HepG2 (cell line): ENCODE data around the gene SLC9A8. TPM values are rescaled to one million over a fixed set of nuclear protein-coding genes. Genes with fewer than 3 reads are reported as not detected.
A peak's percentile ranks its signal among the peaks of the same experiment; 100 is the strongest.

Source experiments
- BCL6 ChIP-seq: IDR thresholded peaks from 2 replicates; pipeline ENCODE4 v1.6.1; 2016; ENCODE audit warnings: missing genetic modification reagents, missing compliant biosample characterization
- ELF3 ChIP-seq: IDR thresholded peaks from 2 replicates; pipeline ENCODE4 v1.6.1; 2016; ENCODE audit warnings: missing genetic modification reagents, missing compliant biosample characterization
- HMG20A ChIP-seq: IDR thresholded peaks from 2 replicates; pipeline ENCODE4 v1.6.1; 2016; ENCODE audit warnings: borderline replicate concordance
- MAZ ChIP-seq, 2 experiments: sonication (generic) in 1 of 2; formaldehyde crosslinking in 1 of 2; IDR thresholded peaks; 2 replicates each; pipeline versions ENCODE4 v1.5.0 to v1.6.1; 2012 to 2020; ENCODE audit warnings: low read depth in 2 of 2, mild to moderate bottlenecking in 2 of 2, borderline replicate concordance in 1 of 2, improper control_type of control experiment in 1 of 2, low read length in 1 of 2, missing genetic modification reagents in 1 of 2, moderate library complexity in 1 of 2
- MTF1 ChIP-seq: sonication (generic); formaldehyde crosslinking; IDR thresholded peaks from 2 replicates; pipeline ENCODE4 v1.5.0; 2020; ENCODE audit warnings: missing genetic modification reagents
- NR2F2 ChIP-seq: IDR thresholded peaks from 2 replicates; pipeline ENCODE4 v1.6.1; 2012; ENCODE audit warnings: low read depth, inconsistent platforms, borderline replicate concordance
- PHF8 ChIP-seq: sonication (generic); formaldehyde crosslinking; IDR thresholded peaks from 2 replicates; pipeline ENCODE4 v1.5.0; 2020; ENCODE audit warnings: missing genetic modification reagents
- PLRG1 ChIP-seq: fragments of 450-650 bp; conservative IDR thresholded peaks from 2 replicates; pipeline ENCODE4 v1.6.1; 2016
- RAD21 ChIP-seq: fragments of 450-650 bp; formaldehyde crosslinking; IDR thresholded peaks from 2 replicates; pipeline ENCODE4 v1.5.0; 2020; ENCODE audit warnings: mild to moderate bottlenecking
- SNRNP70 ChIP-seq: fragments of 200-400 bp; formaldehyde crosslinking; IDR thresholded peaks from 2 replicates; pipeline ENCODE4 v1.6.1; 2017; ENCODE audit warnings: mild to moderate bottlenecking, low read depth, low read length, moderate library complexity
- SRSF9 ChIP-seq: fragments of 200-400 bp; formaldehyde crosslinking; IDR thresholded peaks from 2 replicates; pipeline ENCODE4 v1.6.1; 2018; ENCODE audit warnings: borderline replicate concordance, mild to moderate bottlenecking, low read depth, low read length; ENCODE audit not compliant: insufficient read depth, poor library complexity, severe bottlenecking
- TARDBP ChIP-seq: sonication (generic); formaldehyde crosslinking; IDR thresholded peaks from 2 replicates; pipeline ENCODE4 v1.8.0; 2022; ENCODE audit warnings: mild to moderate bottlenecking, missing genetic modification reagents
- ZFAT ChIP-seq: sonication (generic); formaldehyde crosslinking; conservative IDR thresholded peaks from 2 replicates; pipeline ENCODE4 v1.8.1; 2023; ENCODE audit warnings: missing genetic modification reagents, inconsistent platforms
- ZNF230 ChIP-seq: sonication (generic); formaldehyde crosslinking; IDR thresholded peaks from 2 replicates; pipeline ENCODE4 v1.4.0; 2020; ENCODE audit warnings: mild to moderate bottlenecking, missing genetic modification reagents
- ZNF234 ChIP-seq: sonication (generic); formaldehyde crosslinking; conservative IDR thresholded peaks from 2 replicates; pipeline ENCODE4 v1.5.1; 2020; ENCODE audit warnings: mild to moderate bottlenecking, missing genetic modification reagents
- ZNF256 ChIP-seq: sonication (generic); formaldehyde crosslinking; conservative IDR thresholded peaks from 2 replicates; pipeline ENCODE4 v1.4.0; 2020; ENCODE audit warnings: missing genetic modification reagents
- ZNF331 ChIP-seq: sonication (generic); formaldehyde crosslinking; IDR thresholded peaks from 2 replicates; pipeline ENCODE4 v1.4.0; 2020; ENCODE audit warnings: missing genetic modification reagents
- ZNF337 ChIP-seq: sonication (generic); formaldehyde crosslinking; IDR thresholded peaks from 2 replicates; pipeline ENCODE4 v1.5.1; 2020; ENCODE audit warnings: missing genetic modification reagents, low read depth, mild to moderate bottlenecking, borderline replicate concordance
- ZNF33A ChIP-seq: sonication (generic); formaldehyde crosslinking; IDR thresholded peaks from 2 replicates; pipeline ENCODE4 v1.5.1; 2020; ENCODE audit warnings: missing genetic modification reagents, mild to moderate bottlenecking, moderate library complexity, borderline replicate concordance
- ZNF34 ChIP-seq: sonication (generic); formaldehyde crosslinking; IDR thresholded peaks from 2 replicates; pipeline ENCODE4 v1.4.0; 2020; ENCODE audit warnings: mild to moderate bottlenecking, missing genetic modification reagents, borderline replicate concordance
- ZNF577 ChIP-seq: sonication (generic); formaldehyde crosslinking; IDR thresholded peaks from 2 replicates; pipeline ENCODE4 v1.4.0; 2020; ENCODE audit warnings: mild to moderate bottlenecking, low read depth, missing genetic modification reagents, borderline replicate concordance
- ZNF629 ChIP-seq: sonication (generic); formaldehyde crosslinking; conservative IDR thresholded peaks from 2 replicates; pipeline ENCODE4 v1.5.0; 2020; ENCODE audit warnings: missing genetic modification reagents
- ZNF768 ChIP-seq: sonication (generic); formaldehyde crosslinking; IDR thresholded peaks from 2 replicates; pipeline ENCODE4 v1.4.0; 2020; ENCODE audit warnings: missing genetic modification reagents
- ZNF788 ChIP-seq: sonication (generic); formaldehyde crosslinking; IDR thresholded peaks from 2 replicates; pipeline ENCODE4 v1.5.0; 2020; ENCODE audit warnings: mild to moderate bottlenecking, missing genetic modification reagents, borderline replicate concordance
- polyA plus RNA-seq, 8 experiments: library from polyadenylated mRNA; depleted of rRNA in 3 of 8; stranded (reverse) in 7 of 8; unstranded in 1 of 8; fragments of >200 nt; fragmentation: Illumina TruSeq in 4 of 8; extraction: Trizol in 4 of 8; gene quantifications; 2 replicates each; pipeline versions ENCODE4 v1.2.1 to v1.2.3, GENCODE V29; 2011 to 2016; ENCODE audit warnings: low read depth in 4 of 8, missing spikeins in 1 of 8, mixed read lengths in 1 of 8; ENCODE audit not compliant: insufficient read depth in 1 of 8
- total RNA-seq, 5 experiments: library from RNA; depleted of rRNA; stranded (reverse); fragments of >200 nt; fragmentation: Illumina TruSeq; extraction: Trizol; gene quantifications; 2 replicates each; pipeline ENCODE4 v1.2.3, GENCODE V29; 2016; ENCODE audit warnings: low read depth in 1 of 5
- TF ChIP-seq, protein P1 (sequence below): sonication (generic); formaldehyde crosslinking; IDR thresholded peaks from 2 replicates; pipeline ENCODE4 v1.8.0; 2022; ENCODE audit warnings: mild to moderate bottlenecking, missing genetic modification reagents; ENCODE audit not compliant: insufficient replicate concordance
- TF ChIP-seq, protein P2 (sequence below): sonication (generic); formaldehyde crosslinking; IDR thresholded peaks from 2 replicates; pipeline ENCODE4 v1.9.0; 2021; ENCODE audit warnings: missing genetic modification reagents, borderline replicate concordance

SLC9A8 gene
- total and polyA plus RNA-seq, 2 of the 13 experiments (the other 11 are each of a cell fraction or from before 2014, with no cell fraction given) = 4.1 to 7.4 TPM

GRCh38 chr20:49936153-49937026 lies 123.8 kb downstream of the SLC9A8 start, which contains the start of gene RNF114 (continued):
- TF ChIP-seq ZNF337 (CRISPR knock-in tag) (0 out of 2 replicates have a peak, but pooled peaks have one; percentile 80), BCL6 (CRISPR knock-in tag) (no peak; the same call in 1 of the 2 replicates), ZNF234 (CRISPR knock-in tag) (no peak; the same call in 1 of the 2 replicates), MAZ (IDR thresholded peaks at IDR 0.05; ENCODE audit: borderline replicate concordance, low read depth, low read length) (peak; percentile 32; the same call in 1 of the 2 replicates), MAZ (CRISPR knock-in tag; IDR thresholded peaks at IDR 0.05; ENCODE audit: low read depth) (peak; percentile 94), ELF3 (CRISPR knock-in tag) (peak; percentile 70), ZFAT (CRISPR knock-in tag) (no peak), SNRNP70 (no peak), ZNF331 (CRISPR knock-in tag) (no peak; the same call in 1 of the 2 replicates), ZNF629 (0 out of 2 replicates have a peak, but pooled peaks have one; percentile 26), PLRG1 (no peak), NR2F2 (0 out of 2 replicates have a peak, but pooled peaks have one; percentile 13), ZNF577 (CRISPR knock-in tag) (0 out of 2 replicates have a peak, but pooled peaks have one; percentile 33), RAD21 (CRISPR knock-in tag) (peak; percentile 31; the same call in 1 of the 2 replicates), ZNF788 (CRISPR knock-in tag) (peak; percentile 95; the same call in 1 of the 2 replicates), SRSF9 (no peak), ZNF256 (CRISPR knock-in tag) (peak; percentile 45; the same call in 1 of the 2 replicates), ZNF34 (peak; percentile 76; the same call in 1 of the 2 replicates), ZNF33A (CRISPR knock-in tag) (no peak), ZNF768 (CRISPR knock-in tag) (peak; percentile 86), MTF1 (CRISPR knock-in tag) (no peak), ZNF230 (CRISPR knock-in tag) (no peak), HMG20A (CRISPR knock-in tag) (no peak), PHF8 (CRISPR knock-in tag) (peak; percentile 94), TARDBP (CRISPR knock-in tag) (peak; percentile 65)
- TF ChIP-seq, protein P1, sequence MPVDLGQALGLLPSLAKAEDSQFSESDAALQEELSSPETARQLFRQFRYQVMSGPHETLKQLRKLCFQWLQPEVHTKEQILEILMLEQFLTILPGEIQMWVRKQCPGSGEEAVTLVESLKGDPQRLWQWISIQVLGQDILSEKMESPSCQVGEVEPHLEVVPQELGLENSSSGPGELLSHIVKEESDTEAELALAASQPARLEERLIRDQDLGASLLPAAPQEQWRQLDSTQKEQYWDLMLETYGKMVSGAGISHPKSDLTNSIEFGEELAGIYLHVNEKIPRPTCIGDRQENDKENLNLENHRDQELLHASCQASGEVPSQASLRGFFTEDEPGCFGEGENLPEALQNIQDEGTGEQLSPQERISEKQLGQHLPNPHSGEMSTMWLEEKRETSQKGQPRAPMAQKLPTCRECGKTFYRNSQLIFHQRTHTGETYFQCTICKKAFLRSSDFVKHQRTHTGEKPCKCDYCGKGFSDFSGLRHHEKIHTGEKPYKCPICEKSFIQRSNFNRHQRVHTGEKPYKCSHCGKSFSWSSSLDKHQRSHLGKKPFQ (CRISPR knock-in tag) = peak; percentile 88
- TF ChIP-seq, protein P2, sequence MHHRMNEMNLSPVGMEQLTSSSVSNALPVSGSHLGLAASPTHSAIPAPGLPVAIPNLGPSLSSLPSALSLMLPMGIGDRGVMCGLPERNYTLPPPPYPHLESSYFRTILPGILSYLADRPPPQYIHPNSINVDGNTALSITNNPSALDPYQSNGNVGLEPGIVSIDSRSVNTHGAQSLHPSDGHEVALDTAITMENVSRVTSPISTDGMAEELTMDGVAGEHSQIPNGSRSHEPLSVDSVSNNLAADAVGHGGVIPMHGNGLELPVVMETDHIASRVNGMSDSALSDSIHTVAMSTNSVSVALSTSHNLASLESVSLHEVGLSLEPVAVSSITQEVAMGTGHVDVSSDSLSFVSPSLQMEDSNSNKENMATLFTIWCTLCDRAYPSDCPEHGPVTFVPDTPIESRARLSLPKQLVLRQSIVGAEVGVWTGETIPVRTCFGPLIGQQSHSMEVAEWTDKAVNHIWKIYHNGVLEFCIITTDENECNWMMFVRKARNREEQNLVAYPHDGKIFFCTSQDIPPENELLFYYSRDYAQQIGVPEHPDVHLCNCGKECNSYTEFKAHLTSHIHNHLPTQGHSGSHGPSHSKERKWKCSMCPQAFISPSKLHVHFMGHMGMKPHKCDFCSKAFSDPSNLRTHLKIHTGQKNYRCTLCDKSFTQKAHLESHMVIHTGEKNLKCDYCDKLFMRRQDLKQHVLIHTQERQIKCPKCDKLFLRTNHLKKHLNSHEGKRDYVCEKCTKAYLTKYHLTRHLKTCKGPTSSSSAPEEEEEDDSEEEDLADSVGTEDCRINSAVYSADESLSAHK = no peak; the same call in 1 of the 2 replicates
